Jurkat, Clone E6-1 (cell line): Measurements from ENCODE around the gene ARL4A. TPM values are rescaled to one million over a fixed set of nuclear protein-coding genes. Genes with fewer than 3 reads are reported as not detected.
"Not testable (repeated sequence)": the region's sequence is repeated elsewhere in the genome, so short reads cannot be mapped to it uniquely, and the experiment has no call there.

Source experiments
- DNase-seq: peaks from one replicate; pipeline ENCODE4 v3.0.0-alpha.2; 2011; ENCODE audit warnings: low read depth, low spot score
- H3K4me3 ChIP-seq: 2 replicates; pipeline ENCODE4 v1.5.1; 2011; ENCODE audit warnings: mild to moderate bottlenecking, low read length, control low read depth, moderate library complexity
- polyA plus RNA-seq: library from polyadenylated mRNA; unstranded; fragments of >200 nt; gene quantifications from one replicate; pipeline ENCODE4 v1.2.1, GENCODE V29; 2012; ENCODE audit warnings: missing spikeins; ENCODE audit not compliant: insufficient read length, insufficient read depth

ARL4A gene
- polyA plus RNA-seq: 20.8 TPM

- DNase-seq: peak; percentile 89
- H3K4me3 ChIP-seq: peak within 1 kb of the TSS; percentile 66
Observed at GRCh38 chr7:12686891-12687717, at the start of gene ARL4A. Gene ARL4A (plus strand): TSS chr7:12687633. CDS start chr7:12688255, 622 bp downstream.

- H3K4me3 ChIP-seq: no peak overlapping the region
- no peak for DNase-seq
Observed at GRCh38 chr7:12637819-12638592, 49.4 kb upstream of the ARL4A start.

- no peak overlapping the region for H3K4me3 ChIP-seq
- peak; percentile 33 for DNase-seq
Observed at GRCh38 chr7:12638851-12639456, 48.5 kb upstream of the ARL4A start.

GRCh38 chr7:12640299-12641096, 46.9 kb upstream of the ARL4A start:
- no peak for DNase-seq

GRCh38 chr7:12641196-12641595, 46.2 kb upstream of the ARL4A start:
- DNase-seq: no peak
- H3K4me3 ChIP-seq: no peak overlapping the region

More at GRCh38 chr7:12640299-12641096, 46.9 kb upstream of the ARL4A start:
- H3K4me3 ChIP-seq: no peak overlapping the region

GRCh38 chr7:12642508-12642907, 44.9 kb upstream of the ARL4A start:
- DNase-seq: no peak
- no peak overlapping the region for H3K4me3 ChIP-seq

GRCh38 chr7:12643001-12643643, 44.3 kb upstream of the ARL4A start:
- DNase-seq: no peak
- H3K4me3 ChIP-seq: no peak overlapping the region

GRCh38 chr7:12643644-12644043, 43.8 kb upstream of the ARL4A start:
- H3K4me3 ChIP-seq: no peak overlapping the region
- no peak for DNase-seq

GRCh38 chr7:12645212-12645611, 42.2 kb upstream of the ARL4A start:
- not testable (repeated sequence) for H3K4me3 ChIP-seq

GRCh38 chr7:12646139-12646538, 41.3 kb upstream of the ARL4A start:
- no peak overlapping the region for H3K4me3 ChIP-seq
- no peak for DNase-seq

More at GRCh38 chr7:12645212-12645611, 42.2 kb upstream of the ARL4A start:
- DNase-seq: not testable (repeated sequence)

GRCh38 chr7:12647364-12648219, 39.8 kb upstream of the ARL4A start:
- DNase-seq: no peak
- no peak overlapping the region for H3K4me3 ChIP-seq

- no peak for DNase-seq
- H3K4me3 ChIP-seq: no peak overlapping the region
Observed at GRCh38 chr7:12648704-12649261, 38.6 kb upstream of the ARL4A start.

GRCh38 chr7:12649348-12649747, 38.1 kb upstream of the ARL4A start:
- no peak for DNase-seq
- H3K4me3 ChIP-seq: no peak overlapping the region

GRCh38 chr7:12650080-12650479, 37.4 kb upstream of the ARL4A start:
- DNase-seq: no peak

GRCh38 chr7:12653110-12653509, 34.3 kb upstream of the ARL4A start:
- DNase-seq: no peak
- no peak overlapping the region for H3K4me3 ChIP-seq

More at GRCh38 chr7:12650080-12650479, 37.4 kb upstream of the ARL4A start:
- no peak overlapping the region for H3K4me3 ChIP-seq

- no peak overlapping the region for H3K4me3 ChIP-seq
- no peak for DNase-seq
Observed at GRCh38 chr7:12653518-12653917, 33.9 kb upstream of the ARL4A start.

- no peak for DNase-seq
- H3K4me3 ChIP-seq: no peak overlapping the region
Observed at GRCh38 chr7:12655161-12655560, 32.3 kb upstream of the ARL4A start.
